Sciatic nerve (tissue), 2 donors: Measurements from ENCODE around the gene GRB2. TPM values are rescaled to one million over a fixed set of nuclear protein-coding genes. Genes with fewer than 3 reads are reported as not detected.
"Not testable (repeated sequence)": the region's sequence is repeated elsewhere in the genome, so short reads cannot be mapped to it uniquely, and the experiment has no call there.

Experiments used
- ATAC-seq: fragments of 200-7000 bp; cut with Tn5 transposase; one replicate; pipeline ENCODE4 v1.9.1; 2020; ENCODE audit warnings: mild to moderate bottlenecking, moderate library complexity
- DNase-seq: peaks from one replicate; pipeline ENCODE4 v3.0.0-alpha.2; 2020; ENCODE audit warnings: low spot score
- intact Hi-C: fragments of 100-400 bp; cut with DNase I; formaldehyde crosslinking; loops from one replicate; pipeline ENCODE4 v1.14.2; 2022
- total RNA-seq: library from RNA; stranded (reverse); fragmentation: NEBNext Ultra II Directional; extraction: Animal tissue kit (Norgen Biotek cat#: 25700); gene quantifications from one replicate; pipeline ENCODE4 v1.2.1, GENCODE V29; 2021
- donor health status: DM: no; HTN: no; CAD: no.
- donor health status: DM: no; HTN: no; CAD: no.

GRB2 gene
- total RNA-seq, 1 donor from 2014 or later = 90.4 TPM

- DNase-seq = no peak
Observed at GRCh38 chr17:75365009-75365930, 40.2 kb downstream of the GRB2 start.

GRCh38 chr17:75364078-75364477 lies 41.4 kb downstream of the GRB2 start:
- intact Hi-C loops = no loop called here
- no peak for ATAC-seq

More at GRCh38 chr17:75365009-75365930, 40.2 kb downstream of the GRB2 start:
- ATAC-seq = no peak
- intact Hi-C loops = no loop called here

GRCh38 chr17:75361996-75362395 lies 43.5 kb downstream of the GRB2 start:
- ATAC-seq (no peak), DNase-seq (no peak)
- intact Hi-C loops = no loop called here

More at GRCh38 chr17:75364078-75364477, 41.4 kb downstream of the GRB2 start:
- DNase-seq = no peak

- ATAC-seq (no peak), DNase-seq (no peak)
- intact Hi-C loops = no loop called here
Observed at GRCh38 chr17:75361344-75361743, 44.1 kb downstream of the GRB2 start.

GRCh38 chr17:75356260-75356937 lies 49.1 kb downstream of the GRB2 start:
- ATAC-seq (no peak), DNase-seq (no peak)
- intact Hi-C loops = no loop called here

GRCh38 chr17:75353176-75353575 lies 52.3 kb downstream of the GRB2 start:
- intact Hi-C loops = no loop called here
- no peak for DNase-seq

GRCh38 chr17:75352079-75352569 lies 53.4 kb downstream of the GRB2 start:
- no peak for ATAC-seq

More at GRCh38 chr17:75353176-75353575, 52.3 kb downstream of the GRB2 start:
- ATAC-seq = no peak

GRCh38 chr17:75350706-75351105 lies 54.8 kb downstream of the GRB2 start:
- intact Hi-C loops = no loop called here
- DNase-seq = no peak
- no peak for ATAC-seq

More at GRCh38 chr17:75352079-75352569, 53.4 kb downstream of the GRB2 start:
- intact Hi-C loops = no loop called here
- no peak for DNase-seq

GRCh38 chr17:75350029-75350428 lies 55.4 kb downstream of the GRB2 start:
- intact Hi-C loops = no loop called here

GRCh38 chr17:75349589-75349988 lies 55.9 kb downstream of the GRB2 start:
- DNase-seq (no peak), ATAC-seq (no peak)
- intact Hi-C loops = no loop called here

More at GRCh38 chr17:75350029-75350428, 55.4 kb downstream of the GRB2 start:
- no peak for DNase-seq
- no peak for ATAC-seq

- no peak for DNase-seq
- no peak for ATAC-seq
- intact Hi-C loops = no loop called here
Observed at GRCh38 chr17:75348386-75349012, 57.0 kb downstream of the GRB2 start.

- ATAC-seq (peak; percentile 40), DNase-seq (no peak)
- intact Hi-C loops = no loop called here
Observed at GRCh38 chr17:75346906-75347305, 58.6 kb downstream of the GRB2 start.

GRCh38 chr17:75346368-75346767 lies 59.1 kb downstream of the GRB2 start:
- DNase-seq, ATAC-seq, intact Hi-C loops: not testable (repeated sequence)

GRCh38 chr17:75345514-75346167 lies 59.8 kb downstream of the GRB2 start:
- no peak for ATAC-seq
- DNase-seq = no peak
- intact Hi-C loops = no loop called here

GRCh38 chr17:75344666-75345065 lies 60.8 kb downstream of the GRB2 start:
- DNase-seq (no peak), ATAC-seq (no peak)
- intact Hi-C loops = no loop called here

GRCh38 chr17:75342996-75343395 lies 62.5 kb downstream of the GRB2 start:
- no peak for ATAC-seq
- intact Hi-C loops = no loop called here
- no peak for DNase-seq

- intact Hi-C loops = no loop called here
- no peak for DNase-seq
Observed at GRCh38 chr17:75341784-75342486, 63.5 kb downstream of the GRB2 start.

GRCh38 chr17:75340631-75341030 lies 64.8 kb downstream of the GRB2 start:
- ATAC-seq = no peak
- intact Hi-C loops = no loop called here

More at GRCh38 chr17:75341784-75342486, 63.5 kb downstream of the GRB2 start:
- ATAC-seq = no peak

More at GRCh38 chr17:75340631-75341030, 64.8 kb downstream of the GRB2 start:
- DNase-seq = no peak
